Cardiac fibroblast (primary cell): ENCODE measurements around the gene NKD1.

Experiments used
- DNase-seq, 2 donors: peaks; one replicate each; pipeline versions ENCODE4 v3.0.0 to v3.0.0-alpha.2; 2010; ENCODE audit warnings: low read depth in 2 of 2
- H3K4me3 ChIP-seq, 2 donors: replicated peaks in 1 of 2; 1 replicate in 1 of 2; 2 replicates in 1 of 2; pipeline ENCODE4 v1.5.1; 2011; ENCODE audit warnings: low read depth in 2 of 2, low read length in 2 of 2, mild to moderate bottlenecking in 2 of 2, moderate library complexity in 1 of 2
- CTCF ChIP-seq: IDR thresholded peaks from one replicate; pipeline ENCODE4 v1.5.1; 2011; ENCODE audit warnings: low read depth, mild to moderate bottlenecking, low read length, inconsistent platforms

Gene NKD1

GRCh38 chr16:50593410-50594150, 45.4 kb downstream of the NKD1 start:
- peak; percentile 15 for TF ChIP-seq CTCF
- no peak overlapping the region for H3K4me3 ChIP-seq
- DNase-seq, result peak in 1 of 2 donors; percentile 56

GRCh38 chr16:50594308-50595260, 46.4 kb downstream of the NKD1 start:
- no peak for TF ChIP-seq CTCF
- no peak for DNase-seq

GRCh38 chr16:50595859-50596258, 47.7 kb downstream of the NKD1 start:
- no peak for DNase-seq
- TF ChIP-seq CTCF, result no peak
- no peak overlapping the region for H3K4me3 ChIP-seq

More at GRCh38 chr16:50594308-50595260, 46.4 kb downstream of the NKD1 start:
- H3K4me3 ChIP-seq, result no peak overlapping the region

- no peak for DNase-seq
- no peak overlapping the region for H3K4me3 ChIP-seq
- TF ChIP-seq CTCF, result no peak
Measured at GRCh38 chr16:50596762-50597450, 48.7 kb downstream of the NKD1 start.

- no peak overlapping the region for H3K4me3 ChIP-seq
- TF ChIP-seq CTCF, result no peak
- no peak for DNase-seq
Measured at GRCh38 chr16:50597563-50598255, 49.5 kb downstream of the NKD1 start.

- DNase-seq, result no peak
- H3K4me3 ChIP-seq, result no peak overlapping the region
- no peak for TF ChIP-seq CTCF
Measured at GRCh38 chr16:50598256-50598894, 50.2 kb downstream of the NKD1 start.
